Lower leg skin (tissue), 3 donors: ENCODE data around the gene LCN15.

Experiments used
- CTCF ChIP-seq, 3 donors: fragments of 450-650 bp; IDR thresholded peaks; one replicate each; pipeline ENCODE4 v1.5.1; 2016; ENCODE audit warnings: antibody characterized with exemption in 3 of 3, mild to moderate bottlenecking in 3 of 3, moderate library complexity in 2 of 3
- POLR2A ChIP-seq, 2 donors: fragments of 450-650 bp; IDR thresholded peaks; one replicate each; pipeline ENCODE4 v1.6.1; 2016 to 2017; ENCODE audit warnings: antibody characterized with exemption in 2 of 2, mild to moderate bottlenecking in 1 of 2, moderate library complexity in 1 of 2

- TF ChIP-seq CTCF (IDR thresholded peaks at IDR 0.05) (no peak), POLR2A (IDR thresholded peaks at IDR 0.05) (no peak)
Measured at GRCh38 chr9:136740069-136740468, 24.2 kb downstream of the LCN15 start.
